ENCODE measurements around the gene COL1A1. TPM values are rescaled to one million over a fixed set of nuclear protein-coding genes. Genes with fewer than 3 reads are reported as not detected.

Gene COL1A1
- total RNA-seq, 1 donor from 2014 or later: 10.1 TPM

GRCh38 chr17:50133769-50134099, 67.7 kb downstream of the COL1A1 start:
- Mint-ChIP-seq H3K4me3 (ENCODE audit: unreplicated experiment) (peak overlapping the region; percentile 60), H3K27ac (ENCODE audit: unreplicated experiment) (peak overlapping the region; percentile 2), H3K36me3 (ENCODE audit: unreplicated experiment) (no peaks in the 10 kb centered on the region), H3K27me3 (ENCODE audit: unreplicated experiment) (peaks cover 29% of the 10 kb centered on the region), H3K4me1 (ENCODE audit: low read depth, unreplicated experiment) (peaks cover 19% of the 10 kb centered on the region), H3K9me3 (ENCODE audit: unreplicated experiment) (peaks cover 12% of the 10 kb centered on the region)
- TF ChIP-seq CTCF (IDR thresholded peaks at IDR 0.05; ENCODE audit: partially characterized antibody, unreplicated experiment): no peak
- peak; percentile 57 for DNase-seq

Other genes starting within 250 kb of the COL1A1 start
- 0.29 TPM for gene DLX4, start 232.4 kb downstream of the COL1A1 start, total RNA-seq (ENCODE audit: unreplicated experiment)
- gene DLX3, start 206.4 kb downstream of the COL1A1 start, total RNA-seq (ENCODE audit: unreplicated experiment): 0.37 TPM
- gene ITGA3, start 145.5 kb downstream of the COL1A1 start, total RNA-seq (ENCODE audit: unreplicated experiment): 13.2 TPM
- gene PDK2, start 106.3 kb downstream of the COL1A1 start, total RNA-seq (ENCODE audit: unreplicated experiment): 36.9 TPM
- gene SAMD14, start 71.5 kb downstream of the COL1A1 start, total RNA-seq (ENCODE audit: unreplicated experiment): 95.0 TPM
- 74.0 TPM for gene PPP1R9B, start 51.0 kb downstream of the COL1A1 start, total RNA-seq (ENCODE audit: unreplicated experiment)
- 1.3 TPM for gene SGCA, start 35.6 kb downstream of the COL1A1 start, total RNA-seq (ENCODE audit: unreplicated experiment)
- not detected for gene TMEM92, start 72.8 kb upstream of the COL1A1 start, total RNA-seq (ENCODE audit: unreplicated experiment)
- 11.0 TPM for gene XYLT2, start 144.5 kb upstream of the COL1A1 start, total RNA-seq (ENCODE audit: unreplicated experiment)
- gene MRPL27, start 171.6 kb upstream of the COL1A1 start, total RNA-seq (ENCODE audit: unreplicated experiment): 77.2 TPM
- gene EME1, start 171.6 kb upstream of the COL1A1 start, total RNA-seq (ENCODE audit: unreplicated experiment): 4.7 TPM
- 73.9 TPM for gene LRRC59, start 195.9 kb upstream of the COL1A1 start, total RNA-seq (ENCODE audit: unreplicated experiment)
- gene ACSF2, start 224.6 kb upstream of the COL1A1 start, total RNA-seq (ENCODE audit: unreplicated experiment): 52.2 TPM